WERI-Rb-1 (cell line): ENCODE data around the gene OSBP2.

Experiments used
- DNase-seq: peaks from one replicate; pipeline ENCODE4 v3.0.0-alpha.2; 2020
- H3K27ac ChIP-seq: fragments of 250-450 bp; sonication (Bioruptor Pico); 2 replicates; pipeline ENCODE4 v1.5.1; 2020; ENCODE audit warnings: mild to moderate bottlenecking, moderate library complexity
- H3K27me3 ChIP-seq: fragments of 250-450 bp; sonication (Bioruptor Pico); 2 replicates; pipeline ENCODE4 v1.5.1; 2021; ENCODE audit warnings: mild to moderate bottlenecking, low read depth, moderate library complexity; ENCODE audit not compliant: insufficient read depth, severe bottlenecking
- H3K36me3 ChIP-seq: fragments of 250-450 bp; sonication (Bioruptor Pico); 2 replicates; pipeline ENCODE4 v1.5.1; 2020; ENCODE audit warnings: mild to moderate bottlenecking, moderate library complexity
- H3K4me3 ChIP-seq: 2 replicates; pipeline ENCODE4 v1.5.1; 2011; ENCODE audit warnings: low read depth, mild to moderate bottlenecking, control low read depth, low read length
- H3K9me3 ChIP-seq: fragments of 250-450 bp; sonication (Bioruptor Pico); 2 replicates; pipeline ENCODE4 v1.5.1; 2021; ENCODE audit warnings: mild to moderate bottlenecking, moderate library complexity; ENCODE audit not compliant: severe bottlenecking
- TF ChIP-seq, protein P1 (sequence below): IDR thresholded peaks from 2 replicates; pipeline ENCODE4 v1.5.1; 2011; ENCODE audit warnings: low read depth, mild to moderate bottlenecking, control low read depth, inconsistent platforms, low read length

The OSBP2 gene

DNA sequence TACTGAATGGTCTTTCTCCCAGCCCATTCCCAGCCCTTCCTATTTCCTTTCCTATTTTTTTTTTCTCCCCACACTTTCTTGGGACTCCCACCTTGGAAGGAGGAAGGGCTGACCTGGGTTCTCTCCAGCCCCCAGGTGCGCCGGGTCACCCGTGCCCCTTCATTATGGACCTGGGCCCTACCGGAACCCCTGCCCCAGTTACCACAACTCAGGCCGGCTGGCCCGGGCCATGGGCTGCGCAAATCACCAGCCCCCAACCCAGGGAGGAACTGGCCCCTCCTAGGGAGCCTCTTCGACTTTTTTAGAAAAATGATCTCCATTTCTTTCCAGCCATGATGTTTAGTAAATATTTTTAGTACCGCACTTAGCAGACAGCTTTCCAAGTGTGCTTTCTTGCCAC is 211.7 kb downstream of the OSBP2 start:
- TF ChIP-seq, protein P1, sequence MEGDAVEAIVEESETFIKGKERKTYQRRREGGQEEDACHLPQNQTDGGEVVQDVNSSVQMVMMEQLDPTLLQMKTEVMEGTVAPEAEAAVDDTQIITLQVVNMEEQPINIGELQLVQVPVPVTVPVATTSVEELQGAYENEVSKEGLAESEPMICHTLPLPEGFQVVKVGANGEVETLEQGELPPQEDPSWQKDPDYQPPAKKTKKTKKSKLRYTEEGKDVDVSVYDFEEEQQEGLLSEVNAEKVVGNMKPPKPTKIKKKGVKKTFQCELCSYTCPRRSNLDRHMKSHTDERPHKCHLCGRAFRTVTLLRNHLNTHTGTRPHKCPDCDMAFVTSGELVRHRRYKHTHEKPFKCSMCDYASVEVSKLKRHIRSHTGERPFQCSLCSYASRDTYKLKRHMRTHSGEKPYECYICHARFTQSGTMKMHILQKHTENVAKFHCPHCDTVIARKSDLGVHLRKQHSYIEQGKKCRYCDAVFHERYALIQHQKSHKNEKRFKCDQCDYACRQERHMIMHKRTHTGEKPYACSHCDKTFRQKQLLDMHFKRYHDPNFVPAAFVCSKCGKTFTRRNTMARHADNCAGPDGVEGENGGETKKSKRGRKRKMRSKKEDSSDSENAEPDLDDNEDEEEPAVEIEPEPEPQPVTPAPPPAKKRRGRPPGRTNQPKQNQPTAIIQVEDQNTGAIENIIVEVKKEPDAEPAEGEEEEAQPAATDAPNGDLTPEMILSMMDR, result no peak
- no peaks in the 10 kb centered on the region for H3K9me3 ChIP-seq

DNA sequence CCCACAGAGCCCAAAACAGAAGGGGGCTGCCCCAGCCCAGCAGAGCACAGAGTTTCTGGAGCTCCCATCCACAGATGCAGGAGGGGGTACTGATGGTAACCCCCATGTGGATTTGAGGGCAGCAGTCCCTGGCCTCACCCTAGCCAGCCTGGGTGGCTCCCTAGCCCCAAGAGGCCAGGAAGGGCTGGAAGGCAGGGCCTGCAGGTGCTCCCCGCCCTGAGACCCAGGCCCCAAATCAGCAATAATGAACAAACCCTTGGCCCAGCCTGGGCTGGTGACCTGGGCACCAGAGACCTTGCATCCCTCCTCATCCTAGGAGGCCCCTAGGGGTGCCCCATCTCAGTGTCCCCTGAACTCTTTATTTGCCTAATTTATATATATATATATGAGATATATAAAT is 212.3 kb downstream of the OSBP2 start:
- H3K9me3 ChIP-seq, result no peaks in the 10 kb centered on the region
- DNase-seq, result no peak
- H3K27ac ChIP-seq, result no peak overlapping the region
- H3K27me3 ChIP-seq, result no peaks in the 10 kb centered on the region
- H3K36me3 ChIP-seq, result peaks cover 16% of the 10 kb centered on the region
- H3K4me3 ChIP-seq, result no peak overlapping the region
- TF ChIP-seq, protein P1, result no peak

More for the DNA sequence above, 211.7 kb downstream of the OSBP2 start:
- Histone ChIP-seq H3K36me3 (peaks cover 19% of the 10 kb centered on the region), H3K4me3 (no peak overlapping the region), H3K27me3 (no peaks in the 10 kb centered on the region), H3K27ac (no peak overlapping the region)
- DNase-seq, result no peak

DNA sequence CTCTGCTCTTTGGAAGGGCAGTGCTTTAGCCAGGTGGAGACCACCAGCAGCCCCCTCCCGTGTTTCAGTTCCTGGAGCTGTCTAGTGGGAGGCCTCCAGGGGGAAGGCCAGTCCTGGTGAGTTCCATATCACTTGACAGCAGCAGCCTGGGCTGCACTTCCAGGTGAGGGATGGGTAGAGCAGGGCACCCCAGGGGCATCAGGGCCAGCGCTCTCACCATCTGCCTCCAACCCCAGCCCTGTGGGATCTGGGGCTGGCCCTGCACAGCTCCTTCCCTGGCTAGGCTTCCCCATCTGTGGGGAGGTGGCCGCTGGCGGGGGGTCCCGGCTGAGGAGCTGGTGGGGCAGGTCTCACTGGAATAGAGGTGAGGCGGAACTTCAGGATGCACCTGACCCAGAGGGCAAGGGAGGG is 213.4 kb downstream of the OSBP2 start:
- H3K27me3 ChIP-seq, result no peaks in the 10 kb centered on the region
- H3K9me3 ChIP-seq, result no peaks in the 10 kb centered on the region
- no peak overlapping the region for H3K27ac ChIP-seq
- TF ChIP-seq, protein P1, result no peak
- no peak overlapping the region for H3K4me3 ChIP-seq
- DNase-seq, result no peak
- H3K36me3 ChIP-seq, result peaks cover 11% of the 10 kb centered on the region

DNA sequence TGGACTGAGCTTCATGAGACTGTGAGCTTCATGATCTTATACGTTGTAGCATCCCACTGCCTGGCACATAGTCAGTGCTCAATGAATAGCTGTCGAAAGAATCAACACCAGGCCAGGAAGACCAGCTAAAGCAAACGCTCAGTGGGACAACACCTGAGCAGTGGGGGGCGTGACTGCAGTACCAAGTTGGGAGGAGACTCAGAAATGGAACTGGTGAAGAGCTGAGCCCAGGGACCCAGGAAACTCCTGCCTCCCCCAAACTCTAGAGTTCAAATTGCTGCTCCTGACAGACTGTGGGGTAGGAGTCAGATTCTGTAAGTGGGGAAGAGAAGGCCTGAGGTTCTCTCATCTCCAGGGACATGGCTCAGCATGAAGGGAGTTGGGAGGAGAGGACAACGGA is 214.6 kb downstream of the OSBP2 start:
- no peaks in the 10 kb centered on the region for H3K9me3 ChIP-seq
- H3K27me3 ChIP-seq, result no peaks in the 10 kb centered on the region
- no peak overlapping the region for H3K4me3 ChIP-seq
- H3K27ac ChIP-seq, result no peak overlapping the region
- DNase-seq, result no peak
- TF ChIP-seq, protein P1, result no peak
- H3K36me3 ChIP-seq, result peaks cover 2% of the 10 kb centered on the region; the same call in 1 of the 2 replicates

DNA sequence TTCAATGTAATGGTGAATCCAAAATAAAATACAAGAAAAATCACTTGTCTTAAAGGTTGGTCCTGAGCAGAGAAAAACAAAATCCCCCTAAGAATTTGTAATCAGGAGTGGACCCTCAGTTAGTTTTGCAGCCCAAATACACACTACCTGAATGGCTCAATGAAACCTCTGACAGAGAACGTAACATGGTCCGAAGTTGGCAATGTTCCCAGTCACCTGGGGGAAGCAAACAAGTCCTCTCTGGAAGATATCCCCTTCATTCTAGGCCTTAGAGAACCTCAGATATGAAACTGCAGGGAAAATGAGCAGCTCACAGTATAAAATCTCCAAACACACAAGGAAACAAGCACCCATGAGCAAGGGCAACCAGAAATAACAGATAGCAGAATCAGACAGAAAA is 215.7 kb downstream of the OSBP2 start:
- Histone ChIP-seq H3K9me3 (peaks cover 3% of the 10 kb centered on the region), H3K27ac (no peak overlapping the region), H3K27me3 (no peaks in the 10 kb centered on the region), H3K4me3 (no peak overlapping the region), H3K36me3 (peaks cover 2% of the 10 kb centered on the region; the same call in 1 of the 2 replicates)
- no peak for DNase-seq
- TF ChIP-seq, protein P1, result no peak

DNA sequence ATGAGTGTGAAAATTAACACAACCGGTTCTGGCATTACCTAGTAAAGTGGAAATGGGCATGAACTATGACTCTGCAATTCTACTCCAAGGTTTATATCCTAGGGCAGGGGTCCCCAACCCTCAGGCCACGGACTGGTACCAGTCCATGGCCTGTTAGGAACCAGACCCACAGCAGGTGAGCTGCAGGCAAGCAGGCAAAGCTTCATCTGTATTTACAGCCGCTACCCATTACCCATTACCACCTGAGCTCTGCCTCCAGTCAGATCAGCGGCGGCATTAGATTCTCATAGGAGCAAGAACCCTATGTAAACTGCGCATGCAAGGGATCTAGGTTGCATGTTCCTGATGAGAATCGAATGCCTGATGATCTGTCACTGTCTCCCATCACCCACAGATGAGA is 224.1 kb downstream of the OSBP2 start:
- no peak overlapping the region for H3K27ac ChIP-seq
- no peak for DNase-seq
- peaks cover 10% of the 10 kb centered on the region for H3K9me3 ChIP-seq
- H3K36me3 ChIP-seq, result peaks cover 7% of the 10 kb centered on the region
- no peaks in the 10 kb centered on the region for H3K27me3 ChIP-seq
- H3K4me3 ChIP-seq, result no peak overlapping the region
- TF ChIP-seq, protein P1, result no peak
